Measurements from ENCODE around the gene MAP3K14. TPM values are rescaled to one million over a fixed set of nuclear protein-coding genes. Genes with fewer than 3 reads are reported as not detected.
A peak's percentile ranks its signal among the peaks of the same experiment; 100 is the strongest.

MAP3K14 gene
- total RNA-seq, 1 experiment from 2014 or later, result 7.8 TPM

DNA sequence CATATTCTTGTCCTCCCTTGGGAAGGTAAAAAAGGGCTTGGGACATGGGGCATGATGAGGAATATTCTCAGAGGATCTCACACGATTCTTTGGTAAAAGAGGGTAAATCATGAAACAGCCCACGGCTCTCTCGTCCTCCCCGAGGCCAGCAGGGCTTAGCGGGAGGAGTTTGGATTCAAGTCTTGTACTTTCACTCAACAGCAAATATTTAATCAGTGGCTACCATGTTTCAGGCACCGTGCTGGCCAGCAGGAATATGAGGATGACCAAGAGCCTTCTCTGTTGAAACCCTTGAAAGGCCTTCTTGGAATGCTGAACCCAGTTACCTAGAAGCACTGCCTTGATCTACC lies 8.8 kb downstream of the MAP3K14 start:
- no peak overlapping the region for H3K14ac ChIP-seq (ENCODE audit: insufficient read depth, low read length)
- H2BK12ac ChIP-seq (ENCODE audit: insufficient read length, low read depth, low read length), result no peak overlapping the region
- no peaks in the 10 kb centered on the region for H3K27me3 Mint-ChIP-seq (ENCODE audit: low read depth)
- TF ChIP-seq, protein P1, sequence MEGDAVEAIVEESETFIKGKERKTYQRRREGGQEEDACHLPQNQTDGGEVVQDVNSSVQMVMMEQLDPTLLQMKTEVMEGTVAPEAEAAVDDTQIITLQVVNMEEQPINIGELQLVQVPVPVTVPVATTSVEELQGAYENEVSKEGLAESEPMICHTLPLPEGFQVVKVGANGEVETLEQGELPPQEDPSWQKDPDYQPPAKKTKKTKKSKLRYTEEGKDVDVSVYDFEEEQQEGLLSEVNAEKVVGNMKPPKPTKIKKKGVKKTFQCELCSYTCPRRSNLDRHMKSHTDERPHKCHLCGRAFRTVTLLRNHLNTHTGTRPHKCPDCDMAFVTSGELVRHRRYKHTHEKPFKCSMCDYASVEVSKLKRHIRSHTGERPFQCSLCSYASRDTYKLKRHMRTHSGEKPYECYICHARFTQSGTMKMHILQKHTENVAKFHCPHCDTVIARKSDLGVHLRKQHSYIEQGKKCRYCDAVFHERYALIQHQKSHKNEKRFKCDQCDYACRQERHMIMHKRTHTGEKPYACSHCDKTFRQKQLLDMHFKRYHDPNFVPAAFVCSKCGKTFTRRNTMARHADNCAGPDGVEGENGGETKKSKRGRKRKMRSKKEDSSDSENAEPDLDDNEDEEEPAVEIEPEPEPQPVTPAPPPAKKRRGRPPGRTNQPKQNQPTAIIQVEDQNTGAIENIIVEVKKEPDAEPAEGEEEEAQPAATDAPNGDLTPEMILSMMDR (conservative IDR thresholded peaks at IDR 0.05), result no peak
- no peaks in the 10 kb centered on the region for H3K9me3 ChIP-seq (ENCODE audit: control insufficient read depth, low read depth, low read length)
- H3K36me3 Mint-ChIP-seq (ENCODE audit: insufficient read depth in 1 of 3, low read depth in 3 of 3), result peaks cover 0 to 8% (median 3%) of the 10 kb centered on the region in 3 experiments; a peak in 4 of 7 replicates
- H3K27me3 ChIP-seq (ENCODE audit: insufficient read depth, low read length), result no peaks in the 10 kb centered on the region
- no peak overlapping the region for H2BK5ac ChIP-seq (ENCODE audit: insufficient read length, low read length)
- no peak overlapping the region for H3K4ac ChIP-seq (ENCODE audit: low read depth, low read length)
- H3K23ac ChIP-seq (ENCODE audit: insufficient read length, low read depth, low read length), result no peak overlapping the region
- H2BK120ac ChIP-seq (ENCODE audit: low read depth, low read length, poor library complexity, severe bottlenecking), result no peak overlapping the region
- WGBS (ENCODE audit: extremely low coverage, insufficient read length, low lambda C conversion rate), result no CpG with 5 or more reads among the region's 6 CpGs
- H3K9ac ChIP-seq (ENCODE audit: extremely low read depth, insufficient read length, low read length), result no peak overlapping the region
- H3K79me1 ChIP-seq (ENCODE audit: insufficient read depth, low read depth, low read length, poor library complexity, severe bottlenecking), result no peaks in the 10 kb centered on the region
- H3K79me2 ChIP-seq (ENCODE audit: insufficient read depth, low read length), result peaks cover 6% of the 10 kb centered on the region; the same call in 1 of the 2 replicates
- no peak overlapping the region for H3T11ph ChIP-seq (ENCODE audit: low read length)
- no peak overlapping the region for H2AFZ ChIP-seq (ENCODE audit: low read length)
- H3K4me1 ChIP-seq (ENCODE audit: insufficient read depth, low read length), result no peaks in the 10 kb centered on the region
- H4K5ac ChIP-seq (ENCODE audit: insufficient read length, low read depth, low read length), result no peak overlapping the region
- H3K56ac ChIP-seq (ENCODE audit: insufficient read length, low read depth, low read length), result no peak overlapping the region
- peak overlapping the region in 1 of 3 experiments; percentile 71; a peak in 1 of 7 replicates for H3K27ac Mint-ChIP-seq
- no peak overlapping the region for H3K18ac ChIP-seq (ENCODE audit: insufficient read length, low read depth, low read length)
- H4K8ac ChIP-seq (replicated peaks; ENCODE audit: insufficient read length, low read depth, low read length), result no peak overlapping the region
- H3K4me1 Mint-ChIP-seq, result peaks cover 19 to 21% of the 10 kb centered on the region in 2 experiments
- no peak overlapping the region for H2AK5ac ChIP-seq (ENCODE audit: insufficient read length, low read length)
- no peak overlapping the region for H3K27ac ChIP-seq (ENCODE audit: insufficient read length, low read depth, low read length)
- H2BK20ac ChIP-seq (ENCODE audit: low read depth, low read length, poor library complexity, severe bottlenecking), result no peak overlapping the region
- no peak for DNase-seq
- peaks cover 2% of the 10 kb centered on the region for H3K23me2 ChIP-seq (ENCODE audit: insufficient read length, low read depth, low read length, poor library complexity, severe bottlenecking)
- no peak overlapping the region for H2BK15ac ChIP-seq (ENCODE audit: low read depth, low read length)
- no peak overlapping the region for H3K4me3 Mint-ChIP-seq
- no peak overlapping the region for H3K4me2 ChIP-seq (ENCODE audit: insufficient read depth, insufficient read length, low read length)
- H3K9me3 Mint-ChIP-seq, result no peaks in the 10 kb centered on the region
- H4K20me1 ChIP-seq (ENCODE audit: control insufficient read depth, insufficient read depth, insufficient read length), result no peaks in the 10 kb centered on the region
- no peak overlapping the region for H4K91ac ChIP-seq (ENCODE audit: insufficient read length, low read depth, low read length)
